H1 (cell line): ENCODE data around the gene SCAMP5.

ENCODE experiments used
- CTCF ChIP-seq, 3 experiments: IDR thresholded peaks; 1 replicate in 2 of 3; 2 replicates in 1 of 3; pipeline versions ENCODE4 v1.5.1 to v1.6.1; 2011; ENCODE audit warnings: low read length in 3 of 3, mild to moderate bottlenecking in 3 of 3, inconsistent platforms in 2 of 3, low read depth in 1 of 3, moderate library complexity in 1 of 3; ENCODE audit not compliant: insufficient read depth in 1 of 3; ENCODE audit errors: control extremely low read depth in 1 of 3
- EP300 ChIP-seq, 2 experiments: IDR thresholded peaks; 1 replicate in 1 of 2; 2 replicates in 1 of 2; pipeline ENCODE4 v1.6.1; 2011 to 2012; ENCODE audit warnings: low read depth in 2 of 2, low read length in 2 of 2, mild to moderate bottlenecking in 2 of 2, borderline replicate concordance in 1 of 2, inconsistent platforms in 1 of 2, moderate library complexity in 1 of 2
- EZH2 ChIP-seq: fragments of 200-600 bp; sonication (generic); IDR thresholded peaks from 2 replicates; pipeline ENCODE4 v1.7.1; 2012; ENCODE audit warnings: low read depth, mild to moderate bottlenecking, moderate library complexity, low read length, inconsistent platforms; ENCODE audit not compliant: severe bottlenecking
- JUND ChIP-seq: IDR thresholded peaks from 2 replicates; pipeline ENCODE4 v1.6.1; 2011; ENCODE audit warnings: mild to moderate bottlenecking, improper control_type of control experiment, low read length
- MAX ChIP-seq: IDR thresholded peaks from 2 replicates; pipeline ENCODE4 v1.6.1; 2012; ENCODE audit warnings: inconsistent platforms
- PHF8 ChIP-seq: fragments of 200-600 bp; sonication (generic); conservative IDR thresholded peaks from 2 replicates; pipeline ENCODE4 v1.7.1; 2012; ENCODE audit warnings: low read depth, mild to moderate bottlenecking, inconsistent platforms, low read length, moderate library complexity
- POLR2A ChIP-seq, 2 experiments: IDR thresholded peaks; 1 replicate in 1 of 2; 2 replicates in 1 of 2; pipeline ENCODE4 v1.6.1; 2011; ENCODE audit warnings: low read depth in 2 of 2, low read length in 2 of 2, mild to moderate bottlenecking in 2 of 2; ENCODE audit errors: control extremely low read depth in 1 of 2
- POLR2AphosphoS5 ChIP-seq: IDR thresholded peaks from 2 replicates; pipeline ENCODE4 v1.6.1; 2011; ENCODE audit warnings: low read depth, low read length
- RAD21 ChIP-seq, 2 experiments: IDR thresholded peaks in 1 of 2; conservative IDR thresholded peaks in 1 of 2; 2 replicates each; pipeline ENCODE4 v1.6.1; 2011; ENCODE audit warnings: low read depth in 2 of 2, low read length in 2 of 2, improper control_type of control experiment in 1 of 2, inconsistent platforms in 1 of 2, mild to moderate bottlenecking in 1 of 2, moderate library complexity in 1 of 2
- SP1 ChIP-seq: IDR thresholded peaks from 2 replicates; pipeline ENCODE4 v1.6.1; 2011; ENCODE audit warnings: low read depth, low read length
- TCF12 ChIP-seq: IDR thresholded peaks from 2 replicates; pipeline ENCODE4 v1.6.1; 2011; ENCODE audit warnings: low read depth, mild to moderate bottlenecking, low read length
- TEAD4 ChIP-seq: IDR thresholded peaks from 2 replicates; pipeline ENCODE4 v1.6.1; 2012; ENCODE audit warnings: low read depth, low read length, inconsistent platforms, mixed read lengths
- TF ChIP-seq, protein P1 (sequence below): IDR thresholded peaks from 2 replicates; pipeline ENCODE4 v1.6.1; 2011; ENCODE audit warnings: low read length, improper control_type of control experiment

- TF ChIP-seq RAD21 (IDR thresholded peaks at IDR 0.05 in 1 of 2, conservative IDR thresholded peaks at IDR 0.05 in 1 of 2; ENCODE audit: low read depth in 2 of 2, low read length in 2 of 2) (no peak), EZH2 (no peak), CTCF (IDR thresholded peaks at IDR 0.05; ENCODE audit: control extremely low read depth in 1 of 3, insufficient read depth in 1 of 3, low read depth in 1 of 3, low read length in 3 of 3) (no peak), POLR2AphosphoS5 (no peak), SP1 (no peak), PHF8 (no peak), MAX (no peak), EP300 (IDR thresholded peaks at IDR 0.05; ENCODE audit: borderline replicate concordance in 1 of 2, low read depth in 2 of 2, low read length in 2 of 2) (no peak), POLR2A (IDR thresholded peaks at IDR 0.05; ENCODE audit: control extremely low read depth in 1 of 2, low read depth in 2 of 2, low read length in 2 of 2) (no peak), TEAD4 (no peak), TCF12 (no peak), JUND (no peak)
- TF ChIP-seq, protein P1, sequence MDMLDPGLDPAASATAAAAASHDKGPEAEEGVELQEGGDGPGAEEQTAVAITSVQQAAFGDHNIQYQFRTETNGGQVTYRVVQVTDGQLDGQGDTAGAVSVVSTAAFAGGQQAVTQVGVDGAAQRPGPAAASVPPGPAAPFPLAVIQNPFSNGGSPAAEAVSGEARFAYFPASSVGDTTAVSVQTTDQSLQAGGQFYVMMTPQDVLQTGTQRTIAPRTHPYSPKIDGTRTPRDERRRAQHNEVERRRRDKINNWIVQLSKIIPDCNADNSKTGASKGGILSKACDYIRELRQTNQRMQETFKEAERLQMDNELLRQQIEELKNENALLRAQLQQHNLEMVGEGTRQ = no peak
Measured at GRCh38 chr15:74960286-74960685, 35.1 kb upstream of the SCAMP5 start.
